ENCODE measurements around the gene SPANXN4. TPM values are rescaled to one million over a fixed set of nuclear protein-coding genes. Genes with fewer than 3 reads are reported as not detected.
A peak's percentile ranks its signal among the peaks of the same experiment; 100 is the strongest.

The SPANXN4 gene
- total RNA-seq, 3 donors from 2014 or later, result not detected

DNA sequence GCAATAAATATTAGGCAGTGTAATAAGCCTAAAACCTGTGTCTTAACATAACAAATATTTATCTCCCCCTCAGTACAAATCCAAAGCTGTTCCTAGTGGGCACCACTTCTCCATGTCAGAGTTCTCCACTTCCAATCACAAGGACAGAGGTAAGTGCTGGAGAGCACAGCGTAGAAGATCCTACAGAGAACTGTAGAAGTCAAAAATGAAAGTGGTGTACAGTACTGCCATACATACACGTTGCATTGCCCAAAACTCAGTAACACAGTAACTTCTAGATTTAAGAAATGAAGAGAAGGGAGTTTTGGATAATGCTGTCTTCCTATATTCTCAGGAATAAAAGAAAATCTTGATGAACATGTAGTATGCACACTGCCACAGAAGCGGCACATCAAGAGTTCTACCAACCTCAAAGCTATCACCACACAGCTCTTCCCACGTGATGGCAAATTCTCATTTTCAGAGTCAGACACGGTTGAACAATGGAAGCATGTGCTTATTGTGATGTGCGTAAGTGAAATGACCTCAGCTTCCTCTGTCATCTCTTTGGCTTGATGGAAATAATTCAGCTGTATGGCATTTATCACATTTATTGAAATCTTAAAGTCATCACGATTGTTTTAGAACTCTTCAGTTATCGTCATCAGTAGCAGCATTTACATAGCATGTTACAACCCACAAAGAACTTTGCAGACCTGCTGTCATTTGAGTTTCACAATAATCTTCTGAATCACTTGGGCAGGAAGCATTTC, 27.1 kb upstream of the SPANXN4 start:
- intact Hi-C loops (cut with DNase I, micrococcal nuclease), result no loop called here
- no peak for ATAC-seq
- Histone ChIP-seq H3K36me3 (ENCODE audit: low read depth) (no peaks in the 10 kb centered on the region), H3K4me3 (no peak overlapping the region), H3K4me1 (ENCODE audit: low read depth) (no peaks in the 10 kb centered on the region), H3K9me3 (no peaks in the 10 kb centered on the region)
- DNase-seq, result no peak
- TF ChIP-seq, protein P1, sequence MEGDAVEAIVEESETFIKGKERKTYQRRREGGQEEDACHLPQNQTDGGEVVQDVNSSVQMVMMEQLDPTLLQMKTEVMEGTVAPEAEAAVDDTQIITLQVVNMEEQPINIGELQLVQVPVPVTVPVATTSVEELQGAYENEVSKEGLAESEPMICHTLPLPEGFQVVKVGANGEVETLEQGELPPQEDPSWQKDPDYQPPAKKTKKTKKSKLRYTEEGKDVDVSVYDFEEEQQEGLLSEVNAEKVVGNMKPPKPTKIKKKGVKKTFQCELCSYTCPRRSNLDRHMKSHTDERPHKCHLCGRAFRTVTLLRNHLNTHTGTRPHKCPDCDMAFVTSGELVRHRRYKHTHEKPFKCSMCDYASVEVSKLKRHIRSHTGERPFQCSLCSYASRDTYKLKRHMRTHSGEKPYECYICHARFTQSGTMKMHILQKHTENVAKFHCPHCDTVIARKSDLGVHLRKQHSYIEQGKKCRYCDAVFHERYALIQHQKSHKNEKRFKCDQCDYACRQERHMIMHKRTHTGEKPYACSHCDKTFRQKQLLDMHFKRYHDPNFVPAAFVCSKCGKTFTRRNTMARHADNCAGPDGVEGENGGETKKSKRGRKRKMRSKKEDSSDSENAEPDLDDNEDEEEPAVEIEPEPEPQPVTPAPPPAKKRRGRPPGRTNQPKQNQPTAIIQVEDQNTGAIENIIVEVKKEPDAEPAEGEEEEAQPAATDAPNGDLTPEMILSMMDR (IDR thresholded peaks at IDR 0.05), result no peak

DNA sequence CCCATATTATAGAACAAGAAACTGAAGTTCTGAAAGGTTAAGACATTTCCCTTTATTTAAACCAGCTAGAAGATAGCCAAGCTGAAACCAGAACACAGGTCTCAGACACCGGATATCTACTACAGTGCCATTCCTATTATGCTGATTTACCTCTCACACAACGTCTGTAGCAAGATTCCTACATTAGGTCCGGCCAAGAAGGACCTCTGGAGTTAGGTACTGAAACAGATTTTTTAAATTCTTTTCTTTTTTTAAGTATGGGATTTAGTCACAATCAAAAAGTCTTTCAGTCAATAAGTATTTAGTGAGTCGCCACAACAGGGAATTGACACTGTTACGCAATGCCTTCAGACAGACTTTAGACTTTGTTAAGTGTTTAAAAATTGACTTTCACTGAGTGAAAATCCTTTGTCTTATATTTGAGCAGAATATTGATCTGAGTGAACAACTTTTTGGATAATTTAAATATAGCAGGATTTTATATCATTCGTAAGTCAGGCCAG, 26.5 kb upstream of the SPANXN4 start:
- intact Hi-C loops (cut with DNase I, micrococcal nuclease), result no loop called here
- DNase-seq (no peak), ATAC-seq (no peak)
- H3K4me3 ChIP-seq, result no peak overlapping the region
- H3K36me3 ChIP-seq (ENCODE audit: low read depth), result no peaks in the 10 kb centered on the region
- no peaks in the 10 kb centered on the region for H3K4me1 ChIP-seq (ENCODE audit: low read depth)
- no peaks in the 10 kb centered on the region for H3K9me3 ChIP-seq
- TF ChIP-seq, protein P1 (IDR thresholded peaks at IDR 0.05), result no peak

DNA sequence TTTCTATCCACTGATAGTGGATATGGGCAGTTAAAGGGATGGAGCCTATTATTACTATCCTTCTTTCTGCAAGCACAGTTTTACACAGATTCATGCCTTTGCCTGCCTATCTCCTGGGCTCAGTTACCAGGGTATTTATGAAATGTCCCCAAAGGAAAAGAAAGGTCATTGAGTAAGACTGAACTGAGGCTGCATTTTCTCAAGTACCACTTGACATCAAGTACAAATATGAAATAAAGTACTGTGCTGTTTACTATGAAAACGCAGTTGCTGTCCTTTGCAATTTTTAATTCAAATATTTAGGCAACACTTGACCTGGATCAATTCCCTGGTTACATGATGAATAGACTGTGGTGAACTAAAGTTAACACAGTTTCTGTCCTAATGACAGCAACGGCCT, 23.5 kb upstream of the SPANXN4 start:
- intact Hi-C loops (cut with DNase I, micrococcal nuclease), result no loop called here
- H3K4me1 ChIP-seq (ENCODE audit: low read depth), result no peaks in the 10 kb centered on the region
- ATAC-seq (no peak), DNase-seq (no peak)
- H3K9me3 ChIP-seq, result no peaks in the 10 kb centered on the region
- TF ChIP-seq, protein P1 (IDR thresholded peaks at IDR 0.05), result no peak
- H3K36me3 ChIP-seq (ENCODE audit: low read depth), result no peaks in the 10 kb centered on the region
- H3K4me3 ChIP-seq, result no peak overlapping the region

DNA sequence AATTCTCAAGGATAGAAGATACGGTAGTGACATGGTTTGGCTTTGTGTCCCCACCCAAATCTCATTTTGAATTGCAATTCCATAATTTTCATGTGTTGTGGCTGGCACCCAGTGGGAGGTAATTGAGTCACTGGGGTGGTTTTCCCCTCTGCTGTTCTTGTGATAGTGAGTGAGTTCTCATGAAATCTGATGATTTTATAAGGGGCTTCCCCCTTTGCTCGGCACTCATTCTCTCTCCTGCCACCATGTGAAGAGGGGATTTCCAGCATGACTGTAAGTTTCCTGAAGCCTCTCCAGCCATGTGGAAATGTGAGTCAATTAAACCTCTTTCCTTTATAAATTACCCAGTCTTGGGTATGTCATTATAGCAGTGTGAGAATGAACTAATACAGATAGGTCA, 8.5 kb upstream of the SPANXN4 start:
- ATAC-seq (no peak), DNase-seq (no peak)
- TF ChIP-seq, protein P1 (IDR thresholded peaks at IDR 0.05), result no peak
- H3K36me3 ChIP-seq (ENCODE audit: low read depth), result no peaks in the 10 kb centered on the region
- intact Hi-C loops (cut with DNase I, micrococcal nuclease), result no loop called here
- no peaks in the 10 kb centered on the region for H3K9me3 ChIP-seq
- no peak overlapping the region for H3K4me3 ChIP-seq
- no peaks in the 10 kb centered on the region for H3K4me1 ChIP-seq (ENCODE audit: low read depth)

DNA sequence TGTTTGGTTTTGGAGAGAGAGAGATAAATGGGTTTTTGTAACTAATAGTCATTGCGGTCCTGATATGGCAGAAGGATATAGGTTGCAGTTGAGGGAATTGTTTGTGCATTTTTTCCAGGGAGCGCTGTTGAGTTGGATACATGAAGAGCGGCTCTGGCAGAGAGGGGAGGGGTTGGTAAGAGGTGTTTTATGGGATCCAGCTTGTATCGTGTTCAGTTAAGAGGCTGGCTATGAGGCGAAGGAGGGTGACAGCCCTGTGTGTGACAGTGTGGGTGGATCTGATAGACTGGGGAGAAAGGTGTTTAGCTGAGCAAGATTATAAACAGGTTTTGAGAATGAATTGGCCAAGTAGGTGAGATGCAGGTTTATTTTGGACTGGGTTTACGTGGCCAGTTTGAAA, 1.5 kb downstream of the SPANXN4 start:
- H3K4me1 ChIP-seq (ENCODE audit: low read depth), result no peaks in the 10 kb centered on the region
- DNase-seq, result peak in 1 of 3 donors; percentile 2
- H3K36me3 ChIP-seq (ENCODE audit: low read depth), result no peaks in the 10 kb centered on the region
- no peak overlapping the region for H3K4me3 ChIP-seq
- intact Hi-C loops (cut with DNase I, micrococcal nuclease), result no loop called here
- no peaks in the 10 kb centered on the region for H3K9me3 ChIP-seq
- TF ChIP-seq, protein P1 (IDR thresholded peaks at IDR 0.05), result no peak
- peak; percentile 50 for ATAC-seq

Data from mucosa of descending colon (tissue), 3 donors.